Psoas muscle (tissue), 7 donors: Measurements from ENCODE around the gene OR2M5. TPM values are rescaled to one million over a fixed set of nuclear protein-coding genes. Genes with fewer than 3 reads are reported as not detected.

Source experiments
- polyA plus RNA-seq, 3 donors: library from polyadenylated mRNA; stranded (reverse); fragments of 200-250 nt; gene quantifications; one replicate each; pipeline ENCODE4 v1.2.3, GENCODE V29; 2013
- total RNA-seq, 4 donors: library from RNA; stranded (reverse); fragmentation: NEBNext Ultra II Directional in 2 of 4; extraction: Animal tissue kit (Norgen Biotek cat#: 25700) in 2 of 4; gene quantifications; one replicate each; pipeline versions ENCODE4 v1.2.1 to v1.2.4, GENCODE V29; 2021 to 2023
- donor health status: healthy with polysubstance abuse.
- donor health status: DM: no; HTN: no; CAD: no; lungs with moderate emphysema.
- donor health status: Bipolar disorder and iron deficiency.
- donor health status: healthy.
- donor health status: DM: no; HTN: no; CAD: no.
- donor health status: DM: no; HTN: no; CAD: no.
- donor health status: DM: yes; HTN: yes; CAD: no.

Gene OR2M5
- total and polyA plus RNA-seq, 7 donors, result not detected

Other genes starting within 250 kb of the OR2M5 start
- gene OR2W3, start 249.6 kb upstream of the OR2M5 start, total RNA-seq, result under 1 TPM in 2 of 4 donors, not detected in 2; 0.24 to 0.57 TPM
- under 1 TPM in 1 of 3 donors, not detected in 2; 0.07 TPM for gene OR2W3, start 249.6 kb upstream of the OR2M5 start, polyA plus RNA-seq
- gene OR2T8, start 224.9 kb upstream of the OR2M5 start, total RNA-seq, result not detected
- not detected for gene OR2T8, start 224.9 kb upstream of the OR2M5 start, polyA plus RNA-seq
- not detected for gene OR2AJ1, start 220.3 kb upstream of the OR2M5 start, total RNA-seq
- gene OR2AJ1, start 220.3 kb upstream of the OR2M5 start, polyA plus RNA-seq, result not detected
- not detected for gene OR2L8, start 196.3 kb upstream of the OR2M5 start, total RNA-seq
- not detected for gene OR2L8, start 196.3 kb upstream of the OR2M5 start, polyA plus RNA-seq
- gene OR2AK2, start 179.9 kb upstream of the OR2M5 start, total RNA-seq, result not detected
- gene OR2AK2, start 179.9 kb upstream of the OR2M5 start, polyA plus RNA-seq, result not detected
- gene OR2L5, start 131.5 kb upstream of the OR2M5 start, total RNA-seq, result not detected
- not detected for gene OR2L5, start 131.5 kb upstream of the OR2M5 start, polyA plus RNA-seq
- gene OR2L2, start 115.1 kb upstream of the OR2M5 start, total RNA-seq, result not detected
- gene OR2L2, start 115.1 kb upstream of the OR2M5 start, polyA plus RNA-seq, result not detected
- not detected for gene OR2L3, start 98.3 kb upstream of the OR2M5 start, total RNA-seq
- gene OR2L3, start 98.3 kb upstream of the OR2M5 start, polyA plus RNA-seq, result not detected
- gene OR2L13, start 50.0 kb upstream of the OR2M5 start, total RNA-seq, result not detected
- gene OR2L13, start 50.0 kb upstream of the OR2M5 start, polyA plus RNA-seq, result not detected
- not detected for gene OR2M2, start 29.7 kb downstream of the OR2M5 start, total RNA-seq
- gene OR2M2, start 29.7 kb downstream of the OR2M5 start, polyA plus RNA-seq, result not detected
- not detected for gene OR2M3, start 52.1 kb downstream of the OR2M5 start, total RNA-seq
- gene OR2M3, start 52.1 kb downstream of the OR2M5 start, polyA plus RNA-seq, result not detected
- gene OR2M4, start 86.3 kb downstream of the OR2M5 start, total RNA-seq, result not detected
- not detected for gene OR2M4, start 86.3 kb downstream of the OR2M5 start, polyA plus RNA-seq
- not detected for gene OR2T33, start 132.8 kb downstream of the OR2M5 start, total RNA-seq
- gene OR2T33, start 132.8 kb downstream of the OR2M5 start, polyA plus RNA-seq, result not detected
- not detected for gene OR2T12, start 158.3 kb downstream of the OR2M5 start, total RNA-seq
- not detected for gene OR2T12, start 158.3 kb downstream of the OR2M5 start, polyA plus RNA-seq
- not detected for gene OR2M7, start 179.4 kb downstream of the OR2M5 start, total RNA-seq
- not detected for gene OR2M7, start 179.4 kb downstream of the OR2M5 start, polyA plus RNA-seq
- gene OR14C36, start 203.6 kb downstream of the OR2M5 start, total RNA-seq, result not detected
- not detected for gene OR14C36, start 203.6 kb downstream of the OR2M5 start, polyA plus RNA-seq
- gene OR2T4, start 216.5 kb downstream of the OR2M5 start, total RNA-seq, result not detected
- gene OR2T4, start 216.5 kb downstream of the OR2M5 start, polyA plus RNA-seq, result not detected
- not detected for gene OR2T6, start 230.6 kb downstream of the OR2M5 start, total RNA-seq
- gene OR2T6, start 230.6 kb downstream of the OR2M5 start, polyA plus RNA-seq, result not detected